Upper lobe of left lung (tissue), 6 donors: ENCODE measurements around the gene ARID4A. TPM values are rescaled to one million over a fixed set of nuclear protein-coding genes. Genes with fewer than 3 reads are reported as not detected.

Source experiments
- ATAC-seq, 2 donors: fragments of 200-7000 bp; cut with Tn5 transposase; one replicate each; pipeline ENCODE4 v1.9.1; 2022; ENCODE audit warnings: mild to moderate bottlenecking in 2 of 2, moderate library complexity in 2 of 2; ENCODE audit not compliant: low FRiP score in 2 of 2
- DNase-seq, 2 donors: peaks; one replicate each; pipeline ENCODE4 v3.0.0-alpha.2; 2019 to 2020
- H3K27ac ChIP-seq, 4 donors: fragments of 200-600 bp; sonication (generic); one replicate each; pipeline ENCODE4 v1.5.1; 2016 to 2019
- H3K27me3 ChIP-seq, 4 donors: fragments of 200-600 bp; sonication (generic); one replicate each; pipeline ENCODE4 v1.5.1; 2017 to 2019
- H3K36me3 ChIP-seq, 4 donors: fragments of 200-600 bp; sonication (generic); one replicate each; pipeline ENCODE4 v1.5.1; 2016 to 2019
- H3K4me1 ChIP-seq, 4 donors: fragments of 200-600 bp; sonication (generic); one replicate each; pipeline ENCODE4 v1.5.1; 2018 to 2019
- H3K4me3 ChIP-seq, 4 donors: fragments of 200-600 bp; sonication (generic); one replicate each; pipeline ENCODE4 v1.5.1; 2017 to 2019; ENCODE audit warnings: mild to moderate bottlenecking in 2 of 4, moderate library complexity in 1 of 4
- H3K9me3 ChIP-seq, 4 donors: fragments of 200-600 bp; sonication (generic); one replicate each; pipeline ENCODE4 v1.5.1; 2018 to 2019
- CTCF ChIP-seq, 6 experiments: fragments of 450-650 bp in 4 of 6; fragments of 200-600 bp in 2 of 6; sonication (generic) in 2 of 6; IDR thresholded peaks; one replicate each; pipeline ENCODE4 v1.5.1; 2016 to 2019; ENCODE audit warnings: antibody characterized with exemption in 6 of 6
- EP300 ChIP-seq, 4 donors: sonication (generic); formaldehyde crosslinking; IDR thresholded peaks; one replicate each; pipeline ENCODE4 v1.5.1; 2017; ENCODE audit warnings: antibody characterized with exemption in 4 of 4, control low read depth in 2 of 4
- POLR2A ChIP-seq, 4 donors: fragments of 450-650 bp; IDR thresholded peaks; one replicate each; pipeline ENCODE4 v1.5.1; 2016 to 2017; ENCODE audit warnings: antibody characterized with exemption in 4 of 4, mild to moderate bottlenecking in 2 of 4
- POLR2AphosphoS5 ChIP-seq, 2 donors: sonication (generic); formaldehyde crosslinking; IDR thresholded peaks; one replicate each; pipeline ENCODE4 v1.5.1; 2017; ENCODE audit warnings: antibody characterized with exemption in 2 of 2
- WGBS, 2 donors: methylation state at CpG; one replicate each; pipeline ENCODE4 v1.1.5; 2017 to 2018; 5-methylcytosine and 5-hydroxymethylcytosine counted together
- total RNA-seq, 6 donors: library from RNA; depleted of rRNA in 4 of 6; stranded (reverse); fragments of >200 nt in 4 of 6; gene quantifications; one replicate each; pipeline versions ENCODE4 v1.1.0 to v1.2.1, GENCODE V29; 2016 to 2021
- donor health status: DM: no; HTN: no; CAD: no; lungs with moderate emphysema.
- donor health status: DM: no; HTN: yes; CAD: no; lungs with severe emphysema.

The ARID4A gene
- total RNA-seq, 6 donors from 2014 or later: 18.4 to 96.4 (median 38.7) TPM

GRCh38 chr14:58398895-58399294 lies 100.5 kb downstream of the ARID4A start:
- Histone ChIP-seq H3K4me3 (no peak overlapping the region), H3K36me3 (no peaks in the 10 kb centered on the region), H3K27me3 (no peaks in the 10 kb centered on the region), H3K27ac (no peak overlapping the region), H3K4me1 (peaks cover 3 to 15% (median 7%) of the 10 kb centered on the region in 4 donors), H3K9me3 (no peaks in the 10 kb centered on the region)
- TF ChIP-seq POLR2A (IDR thresholded peaks at IDR 0.05) (no peak), CTCF (IDR thresholded peaks at IDR 0.05) (no peak), POLR2AphosphoS5 (IDR thresholded peaks at IDR 0.05) (no peak), EP300 (IDR thresholded peaks at IDR 0.05) (no peak)
- ATAC-seq: no peak
- 91 to 92% methylated on average over 3 of the region's 3 CpGs for WGBS, 2 donors
- DNase-seq: no peak

DNA sequence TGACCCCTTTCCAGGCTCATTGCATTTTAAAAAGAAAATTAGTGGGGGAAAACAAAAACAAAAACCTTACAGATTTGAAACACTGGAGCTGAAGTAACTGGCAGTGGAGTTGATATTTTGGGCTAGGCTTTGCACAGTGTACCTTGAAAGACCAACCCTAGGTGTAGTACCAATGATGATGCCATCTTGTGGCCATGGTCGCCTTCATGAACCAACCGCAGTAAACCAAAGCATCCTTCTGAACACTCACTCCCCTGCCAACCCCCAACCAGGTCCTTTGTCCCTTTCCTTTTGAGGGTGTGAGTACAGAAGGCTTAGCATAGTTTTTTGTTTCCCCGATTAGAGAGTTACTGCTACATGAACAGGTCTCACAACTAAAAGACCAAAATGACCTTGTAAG lies 103.2 kb downstream of the ARID4A start:
- 84 to 87% methylated on average over 3 of the region's 3 CpGs for WGBS, 2 donors
- H3K36me3 ChIP-seq: no peaks in the 10 kb centered on the region
- H3K4me1 ChIP-seq: peaks cover 0 to 3% (median 2%) of the 10 kb centered on the region in 4 donors
- no peak overlapping the region for H3K4me3 ChIP-seq
- TF ChIP-seq EP300 (IDR thresholded peaks at IDR 0.05): no peak
- no peak for TF ChIP-seq CTCF (IDR thresholded peaks at IDR 0.05)
- no peak for TF ChIP-seq POLR2A (IDR thresholded peaks at IDR 0.05)
- TF ChIP-seq POLR2AphosphoS5 (IDR thresholded peaks at IDR 0.05): no peak
- ATAC-seq (no peak), DNase-seq (no peak)
- no peaks in the 10 kb centered on the region for H3K27me3 ChIP-seq
- no peak overlapping the region for H3K27ac ChIP-seq
- no peaks in the 10 kb centered on the region for H3K9me3 ChIP-seq

GRCh38 chr14:58408681-58409215 lies 110.4 kb downstream of the ARID4A start:
- TF ChIP-seq CTCF (IDR thresholded peaks at IDR 0.05) (no peak), EP300 (IDR thresholded peaks at IDR 0.05) (no peak), POLR2AphosphoS5 (IDR thresholded peaks at IDR 0.05) (no peak), POLR2A (IDR thresholded peaks at IDR 0.05) (no peak)
- no peaks in the 10 kb centered on the region for H3K9me3 ChIP-seq
- H3K27me3 ChIP-seq: no peaks in the 10 kb centered on the region
- peaks cover 9 to 53% (median 27%) of the 10 kb centered on the region in 4 donors for H3K36me3 ChIP-seq
- ATAC-seq: no peak
- no peak overlapping the region for H3K4me3 ChIP-seq
- 88 to 95% methylated on average over 3 of the region's 3 CpGs for WGBS, 2 donors
- H3K4me1 ChIP-seq: no peaks in the 10 kb centered on the region
- no peak for DNase-seq
- H3K27ac ChIP-seq: no peak overlapping the region

- Histone ChIP-seq H3K36me3 (peaks cover 5 to 56% (median 17%) of the 10 kb centered on the region in 4 donors), H3K4me3 (no peak overlapping the region), H3K9me3 (no peaks in the 10 kb centered on the region), H3K27me3 (no peaks in the 10 kb centered on the region), H3K4me1 (no peaks in the 10 kb centered on the region), H3K27ac (no peak overlapping the region)
- 91 to 100% methylated on average over 1 of the region's 1 CpG for WGBS, 2 donors
- ATAC-seq (no peak), DNase-seq (no peak)
- TF ChIP-seq POLR2AphosphoS5 (IDR thresholded peaks at IDR 0.05): no peak
- TF ChIP-seq EP300 (IDR thresholded peaks at IDR 0.05): no peak
- no peak for TF ChIP-seq CTCF (IDR thresholded peaks at IDR 0.05)
- TF ChIP-seq POLR2A (IDR thresholded peaks at IDR 0.05): no peak
Observed at GRCh38 chr14:58414845-58415244, 116.5 kb downstream of the ARID4A start.
